Nephron (organoid): ENCODE data around the gene NT5M.

Experiments used
- H3K27ac Mint-ChIP-seq, 3 experiments: 2 replicates each; pipeline ENCODE4 v1.8.0; 2020; ENCODE audit warnings: mixed read lengths in 3 of 3, mild to moderate bottlenecking in 2 of 3, moderate library complexity in 1 of 3
- H3K27me3 Mint-ChIP-seq: 2 replicates; pipeline ENCODE4 v1.8.0; 2021; ENCODE audit warnings: low read depth, mild to moderate bottlenecking, moderate library complexity, mixed read lengths
- H3K36me3 Mint-ChIP-seq: 2 replicates; pipeline ENCODE4 v1.8.0; 2020; ENCODE audit warnings: low read depth, mixed read lengths
- H3K4me1 Mint-ChIP-seq: 2 replicates; pipeline ENCODE4 v1.8.0; 2020; ENCODE audit warnings: mixed read lengths
- H3K4me3 Mint-ChIP-seq, 3 experiments: 2 replicates each; pipeline ENCODE4 v1.8.0; 2020; ENCODE audit warnings: mild to moderate bottlenecking in 3 of 3, mixed read lengths in 3 of 3, moderate library complexity in 2 of 3
- H3K9me3 Mint-ChIP-seq: 2 replicates; pipeline ENCODE4 v1.8.0; 2020; ENCODE audit warnings: mixed read lengths
- TF ChIP-seq, protein P1 (sequence below), 3 experiments: fragments of 200-600 bp; sonication (generic); IDR thresholded peaks; one replicate each; pipeline ENCODE4 v1.5.0; 2021; ENCODE audit warnings: antibody characterized with exemption in 3 of 3; ENCODE audit not compliant: unreplicated experiment in 3 of 3

Gene NT5M

DNA sequence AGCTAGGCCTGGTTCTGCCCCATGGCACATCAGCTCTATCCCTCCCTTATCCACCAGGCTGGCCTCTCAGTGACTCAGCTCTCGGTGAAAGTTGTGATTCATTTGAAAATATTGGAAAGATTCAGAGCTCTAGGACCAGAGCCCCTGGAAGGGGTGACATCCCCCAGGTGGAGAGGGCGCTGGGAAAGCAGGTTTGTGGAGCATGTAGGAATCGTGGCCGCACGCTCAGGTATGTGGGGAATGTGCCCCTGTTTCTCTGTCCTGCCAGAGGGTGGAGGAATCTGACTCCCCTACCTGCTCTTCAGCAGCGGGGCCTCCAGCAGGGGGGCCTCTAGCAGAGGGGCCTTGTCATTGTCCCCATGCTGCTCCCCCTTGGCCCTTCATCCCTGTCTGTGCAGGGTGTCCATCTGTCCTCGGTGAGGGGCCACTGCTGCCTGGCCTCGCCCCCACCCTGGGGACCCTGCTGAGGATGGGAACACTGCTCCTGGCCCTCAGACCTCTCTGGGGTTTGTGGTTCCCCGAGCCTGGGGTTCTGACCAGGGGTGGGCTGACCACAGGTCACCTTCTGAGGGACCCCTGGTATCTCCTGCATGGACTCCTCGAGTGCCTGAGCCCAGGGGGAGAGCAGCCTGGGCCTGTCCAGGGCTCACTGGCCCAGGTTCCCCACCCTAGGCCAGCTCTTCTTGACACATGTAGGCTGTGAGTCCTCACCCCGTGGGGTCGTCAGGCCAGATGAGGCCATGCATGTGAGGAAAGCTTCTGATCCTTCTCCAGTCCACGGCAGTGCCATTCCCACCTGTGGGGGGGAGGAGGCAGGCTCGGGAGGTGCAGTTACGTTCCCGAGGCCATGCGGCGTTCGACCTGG is 47.5 kb downstream of the NT5M start:
- H3K27ac Mint-ChIP-seq: no peak overlapping the region
- no peaks in the 10 kb centered on the region for H3K36me3 Mint-ChIP-seq
- H3K27me3 Mint-ChIP-seq: peaks cover 3% of the 10 kb centered on the region
- TF ChIP-seq, protein P1, sequence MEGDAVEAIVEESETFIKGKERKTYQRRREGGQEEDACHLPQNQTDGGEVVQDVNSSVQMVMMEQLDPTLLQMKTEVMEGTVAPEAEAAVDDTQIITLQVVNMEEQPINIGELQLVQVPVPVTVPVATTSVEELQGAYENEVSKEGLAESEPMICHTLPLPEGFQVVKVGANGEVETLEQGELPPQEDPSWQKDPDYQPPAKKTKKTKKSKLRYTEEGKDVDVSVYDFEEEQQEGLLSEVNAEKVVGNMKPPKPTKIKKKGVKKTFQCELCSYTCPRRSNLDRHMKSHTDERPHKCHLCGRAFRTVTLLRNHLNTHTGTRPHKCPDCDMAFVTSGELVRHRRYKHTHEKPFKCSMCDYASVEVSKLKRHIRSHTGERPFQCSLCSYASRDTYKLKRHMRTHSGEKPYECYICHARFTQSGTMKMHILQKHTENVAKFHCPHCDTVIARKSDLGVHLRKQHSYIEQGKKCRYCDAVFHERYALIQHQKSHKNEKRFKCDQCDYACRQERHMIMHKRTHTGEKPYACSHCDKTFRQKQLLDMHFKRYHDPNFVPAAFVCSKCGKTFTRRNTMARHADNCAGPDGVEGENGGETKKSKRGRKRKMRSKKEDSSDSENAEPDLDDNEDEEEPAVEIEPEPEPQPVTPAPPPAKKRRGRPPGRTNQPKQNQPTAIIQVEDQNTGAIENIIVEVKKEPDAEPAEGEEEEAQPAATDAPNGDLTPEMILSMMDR (IDR thresholded peaks at IDR 0.05; ENCODE audit: unreplicated experiment in 3 of 3): no peak
- H3K9me3 Mint-ChIP-seq: no peaks in the 10 kb centered on the region
- H3K4me3 Mint-ChIP-seq: no peak overlapping the region
- peaks cover 21% of the 10 kb centered on the region for H3K4me1 Mint-ChIP-seq

- peaks cover 3% of the 10 kb centered on the region for H3K27me3 Mint-ChIP-seq
- H3K27ac Mint-ChIP-seq: no peak overlapping the region
- TF ChIP-seq, protein P1 (IDR thresholded peaks at IDR 0.05; ENCODE audit: unreplicated experiment in 3 of 3): no peak
- H3K9me3 Mint-ChIP-seq: no peaks in the 10 kb centered on the region
- H3K36me3 Mint-ChIP-seq: no peaks in the 10 kb centered on the region
- H3K4me1 Mint-ChIP-seq: peaks cover 27% of the 10 kb centered on the region
- H3K4me3 Mint-ChIP-seq: no peak overlapping the region
These were observed 48.3 kb downstream of the NT5M start for GRCh38 chr17:17351356-17351891.

GRCh38 chr17:17351901-17352781 is 49.0 kb downstream of the NT5M start:
- no peak overlapping the region for H3K4me3 Mint-ChIP-seq
- TF ChIP-seq, protein P1 (IDR thresholded peaks at IDR 0.05; ENCODE audit: unreplicated experiment in 3 of 3): no peak
- peak overlapping the region in 1 of 3 experiments; percentile 17 for H3K27ac Mint-ChIP-seq
- no peaks in the 10 kb centered on the region for H3K36me3 Mint-ChIP-seq
- H3K27me3 Mint-ChIP-seq: peaks cover 3% of the 10 kb centered on the region
- H3K9me3 Mint-ChIP-seq: no peaks in the 10 kb centered on the region
- peaks cover 27% of the 10 kb centered on the region for H3K4me1 Mint-ChIP-seq

- TF ChIP-seq, protein P1 (IDR thresholded peaks at IDR 0.05; ENCODE audit: unreplicated experiment in 3 of 3): no peak
- no peaks in the 10 kb centered on the region for H3K36me3 Mint-ChIP-seq
- peaks cover 27% of the 10 kb centered on the region for H3K4me1 Mint-ChIP-seq
- no peak overlapping the region for H3K27ac Mint-ChIP-seq
- H3K27me3 Mint-ChIP-seq: peaks cover 3% of the 10 kb centered on the region
- no peaks in the 10 kb centered on the region for H3K9me3 Mint-ChIP-seq
- no peak overlapping the region for H3K4me3 Mint-ChIP-seq
These were observed 49.9 kb downstream of the NT5M start for GRCh38 chr17:17352836-17353624.

- Mint-ChIP-seq H3K36me3 (peaks cover 4% of the 10 kb centered on the region), H3K9me3 (peaks cover 6% of the 10 kb centered on the region), H3K27ac (no peak overlapping the region), H3K4me3 (no peak overlapping the region), H3K4me1 (peaks cover 27% of the 10 kb centered on the region), H3K27me3 (peaks cover 3% of the 10 kb centered on the region)
- TF ChIP-seq, protein P1 (IDR thresholded peaks at IDR 0.05; ENCODE audit: unreplicated experiment in 3 of 3): no peak
These were observed 50.7 kb downstream of the NT5M start for GRCh38 chr17:17353625-17354484.
